Thoracic aorta (tissue), 2 donors: ENCODE results near the gene RPL13. TPM values are rescaled to one million over a fixed set of nuclear protein-coding genes. Genes with fewer than 3 reads are reported as not detected.

ENCODE experiments used
- ATAC-seq: fragments of 150-250 bp; one replicate; pipeline ENCODE4 v1.8.0; 2017; ENCODE audit warnings: low read depth; ENCODE audit not compliant: insufficient number of reproducible peaks, low FRiP score
- DNase-seq: peaks from one replicate; pipeline ENCODE4 v3.0.0-alpha.2; 2020; ENCODE audit warnings: low spot score
- H3K27ac ChIP-seq, 2 donors: fragments of 200-600 bp; sonication (generic); 1 replicate in 1 of 2; 2 replicates in 1 of 2; pipeline ENCODE4 v1.5.1; 2016; ENCODE audit warnings: mild to moderate bottlenecking in 2 of 2, moderate library complexity in 2 of 2
- H3K27me3 ChIP-seq: fragments of 200-600 bp; sonication (generic); replicated peaks from 2 replicates; pipeline ENCODE4 v1.6.0; 2016; ENCODE audit warnings: mild to moderate bottlenecking; ENCODE audit not compliant: insufficient read depth
- H3K36me3 ChIP-seq: fragments of 200-600 bp; sonication (generic); one replicate; pipeline ENCODE4 v1.5.1; 2016
- H3K4me1 ChIP-seq, 2 donors: fragments of 200-600 bp; sonication (generic); 1 replicate in 1 of 2; 2 replicates in 1 of 2; pipeline versions ENCODE4 v1.5.1 to v1.6.0; 2016; ENCODE audit warnings: low read depth in 2 of 2, mild to moderate bottlenecking in 1 of 2; ENCODE audit not compliant: control insufficient read depth in 1 of 2
- H3K4me3 ChIP-seq: fragments of 200-600 bp; sonication (generic); 2 replicates; pipeline ENCODE4 v1.5.1; 2016; ENCODE audit warnings: mild to moderate bottlenecking
- H3K9me3 ChIP-seq: fragments of 200-600 bp; sonication (generic); 2 replicates; pipeline ENCODE4 v1.5.1; 2016
- total RNA-seq, 2 donors: library from RNA; depleted of rRNA; stranded (reverse); fragments of >200 nt; gene quantifications; one replicate each; pipeline versions ENCODE4 v1.1.0 to v1.2.3, GENCODE V29; 2016
- TF ChIP-seq, protein P1 (sequence below): fragments of 200-600 bp; sonication (generic); IDR thresholded peaks from one replicate; pipeline ENCODE4 v1.5.1; 2019; ENCODE audit warnings: antibody characterized with exemption

RPL13 gene
- total RNA-seq, 2 donors from 2014 or later, result 3,914 to 4,192 TPM

GRCh38 chr16:89581045-89581695, 20.7 kb downstream of the RPL13 start:
- H3K9me3 ChIP-seq, result no peaks in the 10 kb centered on the region
- no peak for ATAC-seq
- no peaks in the 10 kb centered on the region for H3K4me1 ChIP-seq
- no peaks in the 10 kb centered on the region for H3K27me3 ChIP-seq
- no peak overlapping the region for H3K4me3 ChIP-seq
- no peaks in the 10 kb centered on the region for H3K36me3 ChIP-seq
- TF ChIP-seq, protein P1, sequence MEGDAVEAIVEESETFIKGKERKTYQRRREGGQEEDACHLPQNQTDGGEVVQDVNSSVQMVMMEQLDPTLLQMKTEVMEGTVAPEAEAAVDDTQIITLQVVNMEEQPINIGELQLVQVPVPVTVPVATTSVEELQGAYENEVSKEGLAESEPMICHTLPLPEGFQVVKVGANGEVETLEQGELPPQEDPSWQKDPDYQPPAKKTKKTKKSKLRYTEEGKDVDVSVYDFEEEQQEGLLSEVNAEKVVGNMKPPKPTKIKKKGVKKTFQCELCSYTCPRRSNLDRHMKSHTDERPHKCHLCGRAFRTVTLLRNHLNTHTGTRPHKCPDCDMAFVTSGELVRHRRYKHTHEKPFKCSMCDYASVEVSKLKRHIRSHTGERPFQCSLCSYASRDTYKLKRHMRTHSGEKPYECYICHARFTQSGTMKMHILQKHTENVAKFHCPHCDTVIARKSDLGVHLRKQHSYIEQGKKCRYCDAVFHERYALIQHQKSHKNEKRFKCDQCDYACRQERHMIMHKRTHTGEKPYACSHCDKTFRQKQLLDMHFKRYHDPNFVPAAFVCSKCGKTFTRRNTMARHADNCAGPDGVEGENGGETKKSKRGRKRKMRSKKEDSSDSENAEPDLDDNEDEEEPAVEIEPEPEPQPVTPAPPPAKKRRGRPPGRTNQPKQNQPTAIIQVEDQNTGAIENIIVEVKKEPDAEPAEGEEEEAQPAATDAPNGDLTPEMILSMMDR, result no peak
- no peak for DNase-seq
- H3K27ac ChIP-seq, result no peak overlapping the region

DNA sequence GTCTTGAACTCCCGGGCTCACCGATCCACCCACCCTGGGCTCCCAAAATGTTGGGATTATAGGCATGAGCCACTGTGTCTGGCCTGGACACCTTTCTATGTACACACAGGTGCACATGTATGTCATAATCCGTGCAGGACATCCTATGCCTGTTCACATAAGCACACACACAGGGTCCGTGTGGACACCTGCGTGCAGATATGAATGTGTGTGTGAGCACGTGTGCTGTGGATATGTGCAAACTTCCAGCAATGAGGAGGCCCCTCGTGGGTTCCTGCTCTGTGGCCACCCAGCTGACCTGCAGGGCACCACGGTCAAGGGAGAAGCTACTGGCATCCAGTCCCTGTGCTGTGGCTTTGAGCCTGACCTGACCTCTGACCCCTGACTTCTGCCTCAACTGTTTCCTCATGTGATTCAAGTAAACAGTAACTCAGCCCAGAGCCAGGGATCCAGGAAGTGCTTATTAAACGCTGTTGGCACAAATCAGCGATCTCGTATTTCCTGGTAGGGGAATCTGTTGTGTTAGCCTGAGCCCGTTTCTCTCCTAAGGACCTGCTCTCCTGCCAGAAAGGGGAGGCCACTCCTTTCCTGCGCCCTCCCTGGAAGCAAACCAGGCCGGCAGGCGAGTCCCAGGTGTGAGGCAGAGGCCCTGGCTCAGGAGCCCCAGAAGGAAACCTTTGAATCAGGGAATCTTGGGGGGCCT, 21.5 kb downstream of the RPL13 start:
- no peaks in the 10 kb centered on the region for H3K27me3 ChIP-seq
- no peak overlapping the region for H3K4me3 ChIP-seq
- TF ChIP-seq, protein P1, result no peak
- no peak overlapping the region for H3K27ac ChIP-seq
- no peaks in the 10 kb centered on the region for H3K9me3 ChIP-seq
- no peaks in the 10 kb centered on the region for H3K36me3 ChIP-seq
- H3K4me1 ChIP-seq, result no peaks in the 10 kb centered on the region
- DNase-seq (no peak), ATAC-seq (no peak)

- no peak overlapping the region for H3K4me3 ChIP-seq
- ATAC-seq (no peak), DNase-seq (no peak)
- no peaks in the 10 kb centered on the region for H3K27me3 ChIP-seq
- no peaks in the 10 kb centered on the region for H3K9me3 ChIP-seq
- H3K27ac ChIP-seq, result no peak overlapping the region
- TF ChIP-seq, protein P1, result no peak
- no peaks in the 10 kb centered on the region for H3K4me1 ChIP-seq
- H3K36me3 ChIP-seq, result no peaks in the 10 kb centered on the region
Observed at GRCh38 chr16:89582614-89583196, 22.2 kb downstream of the RPL13 start.

GRCh38 chr16:89583197-89583894, 22.9 kb downstream of the RPL13 start:
- Histone ChIP-seq H3K27ac (no peak overlapping the region), H3K4me1 (no peaks in the 10 kb centered on the region), H3K27me3 (no peaks in the 10 kb centered on the region), H3K4me3 (no peak overlapping the region), H3K36me3 (no peaks in the 10 kb centered on the region), H3K9me3 (no peaks in the 10 kb centered on the region)
- ATAC-seq (no peak), DNase-seq (no peak)
- TF ChIP-seq, protein P1, result no peak
